ENCODE measurements around the gene BEST2.
A peak's percentile ranks its signal among the peaks of the same experiment; 100 is the strongest.

The BEST2 gene

GRCh38 chr19:12773571-12773970 lies 22.0 kb downstream of the BEST2 start:
- Histone ChIP-seq H3K36me3 (ENCODE audit: insufficient read depth, low read length) (no peaks in the 10 kb centered on the region), H3K4me1 (ENCODE audit: insufficient read depth, low read length) (peaks cover 3% of the 10 kb centered on the region), H3K4me3 (ENCODE audit: low read depth in 1 of 2, low read length in 2 of 2) (no peak overlapping the region), H3K9ac (ENCODE audit: low read length) (no peak overlapping the region), H3K9me3 (ENCODE audit: low read length) (no peaks in the 10 kb centered on the region), H3K27me3 (ENCODE audit: control insufficient read depth in 1 of 2, insufficient read depth in 2 of 2, low read length in 2 of 2) (no peaks in the 10 kb centered on the region), H3K27ac (ENCODE audit: low read depth, low read length) (no peak overlapping the region)

- H3K36me3 ChIP-seq (ENCODE audit: insufficient read depth, low read length) = no peaks in the 10 kb centered on the region
- no peaks in the 10 kb centered on the region for H3K9me3 ChIP-seq (ENCODE audit: low read length)
- peak within 1 kb of the TSS; percentile 43 to 56 for H3K4me3 ChIP-seq (ENCODE audit: low read depth in 1 of 2, low read length in 2 of 2)
- peak within 1 kb of the TSS; percentile 65 for H3K27ac ChIP-seq (ENCODE audit: low read depth, low read length)
- no peak within 1 kb of the TSS for H3K9ac ChIP-seq (ENCODE audit: low read length)
- no peaks in the 10 kb centered on the region for H3K27me3 ChIP-seq (ENCODE audit: control insufficient read depth in 1 of 2, insufficient read depth in 2 of 2, low read length in 2 of 2)
- peaks cover 14% of the 10 kb centered on the region for H3K4me1 ChIP-seq (ENCODE audit: insufficient read depth, low read length)
Observed at GRCh38 chr19:12774588-12775555, 23.3 kb downstream of the BEST2 start, which contains the start of gene HOOK2. Gene HOOK2 (minus strand): TSS chr19:12775552. CDS start chr19:12775449, 103 bp downstream.

GRCh38 chr19:12777217-12778016 lies 25.8 kb downstream of the BEST2 start:
- Histone ChIP-seq H3K4me1 (ENCODE audit: insufficient read depth, low read length) (peaks cover 22% of the 10 kb centered on the region), H3K4me3 (ENCODE audit: low read depth in 1 of 2, low read length in 2 of 2) (peak overlapping the region; percentile 71 to 89), H3K9me3 (ENCODE audit: low read length) (no peaks in the 10 kb centered on the region), H3K27me3 (ENCODE audit: control insufficient read depth in 1 of 2, insufficient read depth in 2 of 2, low read length in 2 of 2) (no peaks in the 10 kb centered on the region), H3K36me3 (ENCODE audit: insufficient read depth, low read length) (no peaks in the 10 kb centered on the region), H3K27ac (ENCODE audit: low read depth, low read length) (peak overlapping the region; percentile 99), H3K9ac (ENCODE audit: low read length) (peak overlapping the region; percentile 75)

- peak overlapping the region; percentile 71 to 89 for H3K4me3 ChIP-seq (ENCODE audit: low read depth in 1 of 2, low read length in 2 of 2)
- H3K27me3 ChIP-seq (ENCODE audit: control insufficient read depth in 1 of 2, insufficient read depth in 2 of 2, low read length in 2 of 2) = no peaks in the 10 kb centered on the region
- H3K27ac ChIP-seq (ENCODE audit: low read depth, low read length) = peak overlapping the region; percentile 99
- H3K9me3 ChIP-seq (ENCODE audit: low read length) = no peaks in the 10 kb centered on the region
- H3K36me3 ChIP-seq (ENCODE audit: insufficient read depth, low read length) = no peaks in the 10 kb centered on the region
- peak overlapping the region; percentile 75 for H3K9ac ChIP-seq (ENCODE audit: low read length)
- peaks cover 25% of the 10 kb centered on the region for H3K4me1 ChIP-seq (ENCODE audit: insufficient read depth, low read length)
Observed at GRCh38 chr19:12778017-12778904, 26.7 kb downstream of the BEST2 start.

GRCh38 chr19:12778905-12779161 lies 27.2 kb downstream of the BEST2 start:
- peak overlapping the region in 1 of 2 donors; percentile 89 for H3K4me3 ChIP-seq (ENCODE audit: low read depth in 1 of 2, low read length in 2 of 2)
- H3K4me1 ChIP-seq (ENCODE audit: insufficient read depth, low read length) = peaks cover 30% of the 10 kb centered on the region
- H3K36me3 ChIP-seq (ENCODE audit: insufficient read depth, low read length) = no peaks in the 10 kb centered on the region
- H3K27ac ChIP-seq (ENCODE audit: low read depth, low read length) = peak overlapping the region; percentile 99
- H3K9me3 ChIP-seq (ENCODE audit: low read length) = no peaks in the 10 kb centered on the region
- peak overlapping the region; percentile 75 for H3K9ac ChIP-seq (ENCODE audit: low read length)
- H3K27me3 ChIP-seq (ENCODE audit: control insufficient read depth in 1 of 2, insufficient read depth in 2 of 2, low read length in 2 of 2) = no peaks in the 10 kb centered on the region

- Histone ChIP-seq H3K4me1 (ENCODE audit: insufficient read depth, low read length) (peaks cover 30% of the 10 kb centered on the region), H3K9me3 (ENCODE audit: low read length) (no peaks in the 10 kb centered on the region), H3K9ac (ENCODE audit: low read length) (peak overlapping the region; percentile 75), H3K27ac (ENCODE audit: low read depth, low read length) (peak overlapping the region; percentile 99), H3K4me3 (ENCODE audit: low read depth in 1 of 2, low read length in 2 of 2) (no peak overlapping the region), H3K36me3 (ENCODE audit: insufficient read depth, low read length) (no peaks in the 10 kb centered on the region), H3K27me3 (ENCODE audit: control insufficient read depth in 1 of 2, insufficient read depth in 2 of 2, low read length in 2 of 2) (no peaks in the 10 kb centered on the region)
Observed at GRCh38 chr19:12779162-12779993, 27.8 kb downstream of the BEST2 start.

GRCh38 chr19:12782174-12782423 lies 30.5 kb downstream of the BEST2 start:
- H3K27ac ChIP-seq (ENCODE audit: low read depth, low read length) = peak overlapping the region; percentile 87
- H3K9ac ChIP-seq (ENCODE audit: low read length) = peak overlapping the region; percentile 46
- H3K36me3 ChIP-seq (ENCODE audit: insufficient read depth, low read length) = no peaks in the 10 kb centered on the region
- H3K4me3 ChIP-seq (ENCODE audit: low read depth in 1 of 2, low read length in 2 of 2) = peak overlapping the region; percentile 53 to 64
- peaks cover 30% of the 10 kb centered on the region for H3K4me1 ChIP-seq (ENCODE audit: insufficient read depth, low read length)
- no peaks in the 10 kb centered on the region for H3K9me3 ChIP-seq (ENCODE audit: low read length)
- H3K27me3 ChIP-seq (ENCODE audit: control insufficient read depth in 1 of 2, insufficient read depth in 2 of 2, low read length in 2 of 2) = no peaks in the 10 kb centered on the region

GRCh38 chr19:12782424-12783290 lies 31.1 kb downstream of the BEST2 start:
- peak overlapping the region; percentile 53 to 64 for H3K4me3 ChIP-seq (ENCODE audit: low read depth in 1 of 2, low read length in 2 of 2)
- no peaks in the 10 kb centered on the region for H3K27me3 ChIP-seq (ENCODE audit: control insufficient read depth in 1 of 2, insufficient read depth in 2 of 2, low read length in 2 of 2)
- H3K9ac ChIP-seq (ENCODE audit: low read length) = peak overlapping the region; percentile 46
- H3K9me3 ChIP-seq (ENCODE audit: low read length) = no peaks in the 10 kb centered on the region
- peaks cover 32% of the 10 kb centered on the region for H3K4me1 ChIP-seq (ENCODE audit: insufficient read depth, low read length)
- no peaks in the 10 kb centered on the region for H3K36me3 ChIP-seq (ENCODE audit: insufficient read depth, low read length)
- peak overlapping the region; percentile 87 for H3K27ac ChIP-seq (ENCODE audit: low read depth, low read length)

GRCh38 chr19:12783291-12783848 lies 31.8 kb downstream of the BEST2 start:
- peak overlapping the region; percentile 32 to 53 for H3K4me3 ChIP-seq (ENCODE audit: low read depth in 1 of 2, low read length in 2 of 2)
- no peaks in the 10 kb centered on the region for H3K9me3 ChIP-seq (ENCODE audit: low read length)
- peaks cover 38% of the 10 kb centered on the region for H3K4me1 ChIP-seq (ENCODE audit: insufficient read depth, low read length)
- H3K27ac ChIP-seq (ENCODE audit: low read depth, low read length) = peak overlapping the region; percentile 87
- no peaks in the 10 kb centered on the region for H3K36me3 ChIP-seq (ENCODE audit: insufficient read depth, low read length)
- peak overlapping the region; percentile 27 for H3K9ac ChIP-seq (ENCODE audit: low read length)
- H3K27me3 ChIP-seq (ENCODE audit: control insufficient read depth in 1 of 2, insufficient read depth in 2 of 2, low read length in 2 of 2) = no peaks in the 10 kb centered on the region

Data from muscle layer of colon (tissue), 2 donors.